HepG2 (cell line): ENCODE data around the gene KHK. TPM values are rescaled to one million over a fixed set of nuclear protein-coding genes. Genes with fewer than 3 reads are reported as not detected.
A peak's percentile ranks its signal among the peaks of the same experiment; 100 is the strongest.

ENCODE experiments used
- AGO1 ChIP-seq: fragments of 200-400 bp; formaldehyde crosslinking; IDR thresholded peaks from 2 replicates; pipeline ENCODE4 v1.6.1; 2017; ENCODE audit warnings: mild to moderate bottlenecking, low read depth, low read length, moderate library complexity; ENCODE audit not compliant: poor library complexity, severe bottlenecking
- ARID2 ChIP-seq: sonication (generic); formaldehyde crosslinking; IDR thresholded peaks from 2 replicates; pipeline ENCODE4 v1.8.1; 2022; ENCODE audit warnings: mild to moderate bottlenecking, missing genetic modification reagents, borderline replicate concordance
- ATF7-NPFF ChIP-seq: sonication (generic); formaldehyde crosslinking; IDR thresholded peaks from 2 replicates; pipeline ENCODE4 v1.8.1; 2023; ENCODE audit warnings: mild to moderate bottlenecking, low read depth, missing genetic modification reagents, moderate library complexity
- CBX2 ChIP-seq, 2 experiments: fragments of 200-600 bp in 1 of 2; sonication (generic); formaldehyde crosslinking in 1 of 2; IDR thresholded peaks; 2 replicates each; pipeline versions ENCODE4 v1.7.0 to v1.8.1; 2018 to 2022; ENCODE audit warnings: low read depth in 2 of 2, low read length in 1 of 2, mild to moderate bottlenecking in 1 of 2, missing genetic modification reagents in 1 of 2
- CCDC6 ChIP-seq: sonication (generic); formaldehyde crosslinking; IDR thresholded peaks from 2 replicates; pipeline ENCODE4 v1.8.1; 2022; ENCODE audit warnings: mild to moderate bottlenecking, missing genetic modification reagents, moderate library complexity
- ERF ChIP-seq: IDR thresholded peaks from 2 replicates; pipeline ENCODE4 v1.6.1; 2018; ENCODE audit warnings: missing biosample characterization, missing genetic modification reagents
- HCFC1 ChIP-seq: fragments of 150-350 bp; IDR thresholded peaks from 2 replicates; pipeline ENCODE4 v1.6.1; 2014; ENCODE audit warnings: low read depth, low read length
- KAT8 ChIP-seq: IDR thresholded peaks from 2 replicates; pipeline ENCODE4 v1.6.1; 2016; ENCODE audit warnings: missing genetic modification reagents, missing compliant biosample characterization
- MIER3 ChIP-seq: IDR thresholded peaks from 2 replicates; pipeline ENCODE4 v1.6.1; 2016; ENCODE audit warnings: missing compliant biosample characterization, borderline replicate concordance
- NR2C2 ChIP-seq: sonication (generic); formaldehyde crosslinking; IDR thresholded peaks from 2 replicates; pipeline ENCODE4 v1.4.0; 2020; ENCODE audit warnings: missing genetic modification reagents, mild to moderate bottlenecking, moderate library complexity, borderline replicate concordance
- TSC22D2 ChIP-seq: sonication (generic); formaldehyde crosslinking; IDR thresholded peaks from 2 replicates; pipeline ENCODE4 v1.5.1; 2020; ENCODE audit warnings: missing genetic modification reagents, mild to moderate bottlenecking, borderline replicate concordance
- ZFP62 ChIP-seq: sonication (generic); formaldehyde crosslinking; IDR thresholded peaks from 2 replicates; pipeline ENCODE4 v1.4.0; 2020; ENCODE audit warnings: missing genetic modification reagents
- ZNF292 ChIP-seq: sonication (generic); formaldehyde crosslinking; IDR thresholded peaks from 2 replicates; pipeline ENCODE4 v1.8.1; 2022; ENCODE audit warnings: mild to moderate bottlenecking, low read depth, missing genetic modification reagents, borderline replicate concordance
- ZNF333 ChIP-seq: sonication (generic); formaldehyde crosslinking; IDR thresholded peaks from 2 replicates; pipeline ENCODE4 v1.4.0; 2020; ENCODE audit warnings: mild to moderate bottlenecking, missing genetic modification reagents, borderline replicate concordance
- ZNF546 ChIP-seq: sonication (generic); formaldehyde crosslinking; conservative IDR thresholded peaks from 2 replicates; pipeline ENCODE4 v1.8.1; 2023; ENCODE audit warnings: mild to moderate bottlenecking, missing genetic modification reagents
- ZNF678 ChIP-seq: sonication (generic); formaldehyde crosslinking; IDR thresholded peaks from 2 replicates; pipeline ENCODE4 v1.4.0; 2020; ENCODE audit warnings: mild to moderate bottlenecking, missing genetic modification reagents
- ZNF766 ChIP-seq: sonication (generic); formaldehyde crosslinking; IDR thresholded peaks from 2 replicates; pipeline ENCODE4 v1.5.0; 2020; ENCODE audit warnings: missing genetic modification reagents, borderline replicate concordance
- ZNF780A ChIP-seq: sonication (generic); formaldehyde crosslinking; IDR thresholded peaks from 2 replicates; pipeline ENCODE4 v1.8.0; 2022; ENCODE audit warnings: mild to moderate bottlenecking, missing genetic modification reagents, moderate library complexity
- ZSCAN20 ChIP-seq: sonication (generic); formaldehyde crosslinking; IDR thresholded peaks from 2 replicates; pipeline ENCODE4 v1.4.0; 2020; ENCODE audit warnings: missing genetic modification reagents, mild to moderate bottlenecking, borderline replicate concordance
- ZZZ3 ChIP-seq: sonication (generic); formaldehyde crosslinking; IDR thresholded peaks from 2 replicates; pipeline ENCODE4 v1.4.0; 2020; ENCODE audit warnings: missing genetic modification reagents, mild to moderate bottlenecking, borderline replicate concordance
- polyA plus RNA-seq, 8 experiments: library from polyadenylated mRNA; depleted of rRNA in 3 of 8; stranded (reverse) in 7 of 8; unstranded in 1 of 8; fragments of >200 nt; fragmentation: Illumina TruSeq in 4 of 8; extraction: Trizol in 4 of 8; gene quantifications; 2 replicates each; pipeline versions ENCODE4 v1.2.1 to v1.2.3, GENCODE V29; 2011 to 2016; ENCODE audit warnings: low read depth in 4 of 8, missing spikeins in 1 of 8, mixed read lengths in 1 of 8; ENCODE audit not compliant: insufficient read depth in 1 of 8
- total RNA-seq, 5 experiments: library from RNA; depleted of rRNA; stranded (reverse); fragments of >200 nt; fragmentation: Illumina TruSeq; extraction: Trizol; gene quantifications; 2 replicates each; pipeline ENCODE4 v1.2.3, GENCODE V29; 2016; ENCODE audit warnings: low read depth in 1 of 5
- TF ChIP-seq, protein P1 (sequence below): sonication (generic); formaldehyde crosslinking; conservative IDR thresholded peaks from 2 replicates; pipeline ENCODE4 v1.8.1; 2023; ENCODE audit warnings: missing genetic modification reagents
- TF ChIP-seq, protein P2 (sequence below): sonication (generic); formaldehyde crosslinking; IDR thresholded peaks from 2 replicates; pipeline ENCODE4 v1.8.1; 2023; ENCODE audit warnings: mild to moderate bottlenecking, inconsistent platforms, moderate library complexity, missing genetic modification reagents, borderline replicate concordance
- TF ChIP-seq, protein P3 (sequence below): sonication (generic); formaldehyde crosslinking; IDR thresholded peaks from 2 replicates; pipeline ENCODE4 v1.4.0; 2020; ENCODE audit warnings: missing genetic modification reagents, borderline replicate concordance

The KHK gene
- total and polyA plus RNA-seq, 2 of the 13 experiments (the other 11 are each of a cell fraction or from before 2014, with no cell fraction given), result 40.9 to 99.2 TPM

DNA sequence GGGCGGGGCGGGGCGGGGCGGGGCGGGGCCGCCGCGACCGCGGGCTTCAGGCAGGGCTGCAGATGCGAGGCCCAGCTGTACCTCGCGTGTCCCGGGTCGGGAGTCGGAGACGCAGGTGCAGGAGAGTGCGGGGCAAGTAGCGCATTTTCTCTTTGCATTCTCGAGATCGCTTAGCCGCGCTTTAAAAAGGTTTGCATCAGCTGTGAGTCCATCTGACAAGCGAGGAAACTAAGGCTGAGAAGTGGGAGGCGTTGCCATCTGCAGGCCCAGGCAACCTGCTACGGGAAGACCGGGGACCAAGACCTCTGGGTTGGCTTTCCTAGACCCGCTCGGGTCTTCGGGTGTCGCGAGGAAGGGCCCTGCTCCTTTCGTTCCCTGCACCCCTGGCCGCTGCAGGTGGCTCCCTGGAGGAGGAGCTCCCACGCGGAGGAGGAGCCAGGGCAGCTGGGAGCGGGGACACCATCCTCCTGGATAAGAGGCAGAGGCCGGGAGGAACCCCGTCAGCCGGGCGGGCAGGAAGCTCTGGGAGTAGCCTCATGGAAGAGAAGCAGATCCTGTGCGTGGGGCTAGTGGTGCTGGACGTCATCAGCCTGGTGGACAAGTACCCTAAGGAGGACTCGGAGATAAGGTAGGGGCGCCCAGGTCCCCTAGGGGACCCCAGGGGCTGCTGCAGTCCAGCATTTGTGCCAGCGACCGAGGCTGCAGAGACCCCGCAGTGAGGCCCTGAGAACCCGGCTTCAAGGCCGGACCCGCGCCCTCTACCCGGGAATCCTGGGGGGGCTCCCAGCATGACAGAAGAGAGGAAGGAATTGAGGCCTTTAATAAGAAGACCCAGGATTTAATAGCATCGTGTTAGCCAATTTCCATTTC, at the start of gene KHK (continued):
- no peak for TF ChIP-seq NR2C2 (CRISPR knock-in tag)
- no peak for TF ChIP-seq ZSCAN20 (CRISPR knock-in tag)
- TF ChIP-seq ZFP62 (CRISPR knock-in tag), result no peak
- no peak; the same call in 1 of the 2 replicates for TF ChIP-seq MIER3 (CRISPR knock-in tag)
- TF ChIP-seq CBX2 (IDR thresholded peaks at IDR 0.05; ENCODE audit: low read depth, low read length), result no peak
- TF ChIP-seq CBX2 (CRISPR knock-in tag; IDR thresholded peaks at IDR 0.05; ENCODE audit: low read depth), result no peak
- TF ChIP-seq ZNF678, result peak; percentile 23; the same call in 1 of the 2 replicates
- TF ChIP-seq, protein P1, sequence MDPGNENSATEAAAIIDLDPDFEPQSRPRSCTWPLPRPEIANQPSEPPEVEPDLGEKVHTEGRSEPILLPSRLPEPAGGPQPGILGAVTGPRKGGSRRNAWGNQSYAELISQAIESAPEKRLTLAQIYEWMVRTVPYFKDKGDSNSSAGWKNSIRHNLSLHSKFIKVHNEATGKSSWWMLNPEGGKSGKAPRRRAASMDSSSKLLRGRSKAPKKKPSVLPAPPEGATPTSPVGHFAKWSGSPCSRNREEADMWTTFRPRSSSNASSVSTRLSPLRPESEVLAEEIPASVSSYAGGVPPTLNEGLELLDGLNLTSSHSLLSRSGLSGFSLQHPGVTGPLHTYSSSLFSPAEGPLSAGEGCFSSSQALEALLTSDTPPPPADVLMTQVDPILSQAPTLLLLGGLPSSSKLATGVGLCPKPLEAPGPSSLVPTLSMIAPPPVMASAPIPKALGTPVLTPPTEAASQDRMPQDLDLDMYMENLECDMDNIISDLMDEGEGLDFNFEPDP, result no peak
- TF ChIP-seq TSC22D2, result no peak
- no peak for TF ChIP-seq ZNF780A
- TF ChIP-seq ERF (CRISPR knock-in tag), result peak; percentile 11; the same call in 1 of the 2 replicates
- TF ChIP-seq, protein P2, sequence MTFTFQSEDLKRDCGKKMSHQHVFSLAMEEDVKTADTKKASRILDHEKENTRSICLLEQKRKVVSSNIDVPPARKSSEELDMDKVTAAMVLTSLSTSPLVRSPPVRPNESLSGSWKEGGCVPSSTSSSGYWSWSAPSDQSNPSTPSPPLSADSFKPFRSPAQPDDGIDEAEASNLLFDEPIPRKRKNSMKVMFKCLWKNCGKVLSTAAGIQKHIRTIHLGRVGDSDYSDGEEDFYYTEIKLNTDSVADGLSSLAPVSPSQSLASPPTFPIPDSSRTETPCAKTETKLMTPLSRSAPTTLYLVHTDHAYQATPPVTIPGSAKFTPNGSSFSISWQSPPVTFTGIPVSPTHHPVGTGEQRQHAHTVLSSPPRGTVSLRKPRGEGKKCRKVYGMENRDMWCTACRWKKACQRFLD (CRISPR knock-in tag), result peak; percentile 90; the same call in 1 of the 2 replicates
- TF ChIP-seq AGO1, result peak; percentile 19
- TF ChIP-seq ZZZ3 (CRISPR knock-in tag), result no peak
- TF ChIP-seq HCFC1, result no peak
- TF ChIP-seq ZNF546 (CRISPR knock-in tag), result no peak; the same call in 1 of the 2 replicates
- peak; percentile 6; the same call in 1 of the 2 replicates for TF ChIP-seq KAT8 (CRISPR knock-in tag)
- no peak for TF ChIP-seq ARID2 (CRISPR knock-in tag)
- TF ChIP-seq ZNF333 (CRISPR knock-in tag), result peak; percentile 97
- 0 out of 2 replicates have a peak, but pooled peaks have one; percentile 43 for TF ChIP-seq ATF7-NPFF (CRISPR knock-in tag)
- TF ChIP-seq CCDC6 (CRISPR knock-in tag), result no peak; the same call in 1 of the 2 replicates
- peak; percentile 52; the same call in 1 of the 2 replicates for TF ChIP-seq ZNF292
- TF ChIP-seq, protein P3, sequence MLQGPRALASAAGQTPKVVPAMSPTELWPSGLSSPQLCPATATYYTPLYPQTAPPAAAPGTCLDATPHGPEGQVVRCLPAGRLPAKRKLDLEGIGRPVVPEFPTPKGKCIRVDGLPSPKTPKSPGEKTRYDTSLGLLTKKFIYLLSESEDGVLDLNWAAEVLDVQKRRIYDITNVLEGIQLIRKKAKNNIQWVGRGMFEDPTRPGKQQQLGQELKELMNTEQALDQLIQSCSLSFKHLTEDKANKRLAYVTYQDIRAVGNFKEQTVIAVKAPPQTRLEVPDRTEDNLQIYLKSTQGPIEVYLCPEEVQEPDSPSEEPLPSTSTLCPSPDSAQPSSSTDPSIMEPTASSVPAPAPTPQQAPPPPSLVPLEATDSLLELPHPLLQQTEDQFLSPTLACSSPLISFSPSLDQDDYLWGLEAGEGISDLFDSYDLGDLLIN (CRISPR knock-in tag), result no peak
- no peak for TF ChIP-seq ZNF766 (CRISPR knock-in tag)
